GM20000 (cell line): ENCODE results near the gene DSCAM.

Experiments
- DNase-seq: peaks from one replicate; pipeline ENCODE4 v3.0.0; 2012; ENCODE audit warnings: low spot score
- CTCF ChIP-seq: IDR thresholded peaks from 2 replicates; pipeline ENCODE4 v1.5.1; 2012; ENCODE audit warnings: mild to moderate bottlenecking, control low read depth; ENCODE audit errors: extremely low read depth, missing control alignments

DSCAM gene

GRCh38 chr21:40067751-40068150, 779.2 kb downstream of the DSCAM start:
- no peak for DNase-seq
- no peak for TF ChIP-seq CTCF

GRCh38 chr21:40066221-40066620, 780.7 kb downstream of the DSCAM start:
- TF ChIP-seq CTCF, result no peak
- DNase-seq, result no peak

GRCh38 chr21:40060083-40060677, 786.8 kb downstream of the DSCAM start:
- DNase-seq, result no peak
- no peak for TF ChIP-seq CTCF

GRCh38 chr21:40057331-40057730, 789.6 kb downstream of the DSCAM start:
- TF ChIP-seq CTCF, result no peak
- no peak for DNase-seq

GRCh38 chr21:40056031-40056430, 790.9 kb downstream of the DSCAM start:
- no peak for TF ChIP-seq CTCF
- no peak for DNase-seq

- no peak for DNase-seq
- no peak for TF ChIP-seq CTCF
These were observed 792.6 kb downstream of the DSCAM start for GRCh38 chr21:40054403-40054802.

- no peak for TF ChIP-seq CTCF
- DNase-seq, result no peak
These were observed 794.0 kb downstream of the DSCAM start for GRCh38 chr21:40053007-40053406.

- no peak for DNase-seq
- no peak for TF ChIP-seq CTCF
These were observed 794.7 kb downstream of the DSCAM start for GRCh38 chr21:40052276-40052675.
